CD4-positive, alpha-beta T cell (primary cell): Measurements from ENCODE around the gene SLAMF8. TPM values are rescaled to one million over a fixed set of nuclear protein-coding genes. Genes with fewer than 3 reads are reported as not detected.

Experiments used
- ATAC-seq: fragments of 200-7000 bp; cut with Tn5 transposase; one replicate; pipeline ENCODE4 v1.10.0; 2022; ENCODE audit warnings: mild to moderate bottlenecking; ENCODE audit not compliant: poor library complexity
- CTCF ChIA-PET: fragments of 350-600 bp; sonication (Branson Sonifier 250); formaldehyde crosslinking; loops from one replicate; lab custom pipeline; 2021; ENCODE audit warnings: antibody characterized with exemption, inconsistent platforms; lab: Charles Lee
- POLR2A ChIA-PET: fragments of 350-600 bp; sonication (Branson Sonifier 250); formaldehyde crosslinking; loops from one replicate; lab custom pipeline; 2021; ENCODE audit warnings: antibody characterized with exemption, inconsistent platforms; lab: Charles Lee
- DNase-seq, 14 experiments: peaks; one replicate each; pipeline ENCODE4 v3.0.0-alpha.2; 2013 to 2020; ENCODE audit warnings: mixed read lengths in 2 of 14
- H3K27ac ChIP-seq, 2 donors: one replicate each; pipeline versions ENCODE4 v1.5.1 to v1.7.0; 2013; ENCODE audit warnings: low read length in 2 of 2, low read depth in 1 of 2, mild to moderate bottlenecking in 1 of 2
- H3K27me3 ChIP-seq, 2 experiments: 1 replicate in 1 of 2; 2 replicates in 1 of 2; pipeline versions ENCODE4 v1.6.1 to v1.7.0; 2013; ENCODE audit warnings: low read length in 2 of 2, control low read depth in 1 of 2, mild to moderate bottlenecking in 1 of 2, moderate library complexity in 1 of 2; ENCODE audit not compliant: insufficient read depth in 2 of 2, control insufficient read depth in 1 of 2
- H3K36me3 ChIP-seq: one replicate; pipeline ENCODE4 v1.6.1; 2013; ENCODE audit warnings: low read length, control low read depth; ENCODE audit not compliant: insufficient read depth
- H3K4me1 ChIP-seq: one replicate; pipeline ENCODE4 v1.6.1; 2013; ENCODE audit warnings: low read length, control low read depth; ENCODE audit not compliant: insufficient read depth
- H3K4me3 ChIP-seq: one replicate; pipeline ENCODE4 v1.5.1; 2013; ENCODE audit warnings: mild to moderate bottlenecking, low read length, moderate library complexity
- H3K9me3 ChIP-seq, 2 experiments: 1 replicate in 1 of 2; 2 replicates in 1 of 2; pipeline versions ENCODE4 v1.6.1 to v1.7.0; 2013; ENCODE audit warnings: low read length in 2 of 2, mild to moderate bottlenecking in 2 of 2, control low read depth in 1 of 2, moderate library complexity in 1 of 2; ENCODE audit not compliant: control insufficient read depth in 1 of 2, insufficient read depth in 1 of 2
- H3K27ac Mint-ChIP-seq: one replicate; pipeline ENCODE4 v1.8.0; 2020; ENCODE audit warnings: mixed read lengths
- H3K27me3 Mint-ChIP-seq: one replicate; pipeline ENCODE4 v1.8.0; 2021; ENCODE audit warnings: mixed read lengths
- H3K36me3 Mint-ChIP-seq: one replicate; pipeline ENCODE4 v1.8.0; 2021; ENCODE audit warnings: low read depth, mixed read lengths
- H3K4me1 Mint-ChIP-seq: one replicate; pipeline ENCODE4 v1.8.0; 2021; ENCODE audit warnings: low read depth, mixed read lengths
- H3K4me3 Mint-ChIP-seq: one replicate; pipeline ENCODE4 v1.8.0; 2020; ENCODE audit warnings: mild to moderate bottlenecking, mixed read lengths
- H3K9me3 Mint-ChIP-seq: one replicate; pipeline ENCODE4 v1.8.0; 2020; ENCODE audit warnings: mixed read lengths
- intact Hi-C, 2 experiments: fragments of 100-400 bp; cut with DNase I in 1 of 2; cut with micrococcal nuclease in 1 of 2; formaldehyde crosslinking; loops; one replicate each; pipeline versions ENCODE4 v1.15.1 to v1.9.0; 2023 to 2025; cut with DNase I, micrococcal nuclease
- total RNA-seq, 174 experiments: library from RNA in 2 of 174; stranded (reverse) in 2 of 174; gene quantifications; one replicate each; pipeline ENCODE4 v1.2.3 and lab custom pipeline; 2021 to 2026
- TF ChIP-seq, protein P1 (sequence below): fragments of 200-600 bp; IDR thresholded peaks from one replicate; pipeline ENCODE4 v1.8.0; 2022; ENCODE audit warnings: antibody characterized with exemption, mild to moderate bottlenecking

SLAMF8 gene
- total RNA-seq, 2 experiments from 2014 or later, result 0.34 TPM; not detected in 1

GRCh38 chr1:159780583-159781582, 45.8 kb upstream of the SLAMF8 start, which contains the start of gene DUSP23:
Gene DUSP23 (plus strand): TSS chr1:159780962. CDS start chr1:159781101, 139 bp downstream.
- H3K9me3 Mint-ChIP-seq, result no peaks in the 10 kb centered on the region
- Histone ChIP-seq H3K27me3 (no peaks in the 10 kb centered on the region), H3K4me1 (peaks cover 20% of the 10 kb centered on the region), H3K27ac (peak within 1 kb of the TSS; percentile 35 to 45), H3K9me3 (no peaks in the 10 kb centered on the region), H3K36me3 (no peaks in the 10 kb centered on the region), H3K4me3 (peak within 1 kb of the TSS; percentile 66)
- CTCF ChIA-PET, result interaction anchor here (0.6 to 2.0 kb wide), 15 partner anchors 9 to 251 kb away, joined by 3 to 15 read pairs (median 7); partner anchors contain the start of genes IGSF9, PIGM and TAGLN2
- POLR2A ChIA-PET, result interaction anchor here (1.0 to 3.0 kb wide), 4 partner anchors 18 to 250 kb away, joined by 3 to 13 read pairs (median 6); partner anchors contain the start of genes PIGM and TAGLN2
- H3K27ac Mint-ChIP-seq, result peak within 1 kb of the TSS; percentile 73
- peak within 1 kb of the TSS; percentile 92 for H3K4me3 Mint-ChIP-seq
- TF ChIP-seq, protein P1, sequence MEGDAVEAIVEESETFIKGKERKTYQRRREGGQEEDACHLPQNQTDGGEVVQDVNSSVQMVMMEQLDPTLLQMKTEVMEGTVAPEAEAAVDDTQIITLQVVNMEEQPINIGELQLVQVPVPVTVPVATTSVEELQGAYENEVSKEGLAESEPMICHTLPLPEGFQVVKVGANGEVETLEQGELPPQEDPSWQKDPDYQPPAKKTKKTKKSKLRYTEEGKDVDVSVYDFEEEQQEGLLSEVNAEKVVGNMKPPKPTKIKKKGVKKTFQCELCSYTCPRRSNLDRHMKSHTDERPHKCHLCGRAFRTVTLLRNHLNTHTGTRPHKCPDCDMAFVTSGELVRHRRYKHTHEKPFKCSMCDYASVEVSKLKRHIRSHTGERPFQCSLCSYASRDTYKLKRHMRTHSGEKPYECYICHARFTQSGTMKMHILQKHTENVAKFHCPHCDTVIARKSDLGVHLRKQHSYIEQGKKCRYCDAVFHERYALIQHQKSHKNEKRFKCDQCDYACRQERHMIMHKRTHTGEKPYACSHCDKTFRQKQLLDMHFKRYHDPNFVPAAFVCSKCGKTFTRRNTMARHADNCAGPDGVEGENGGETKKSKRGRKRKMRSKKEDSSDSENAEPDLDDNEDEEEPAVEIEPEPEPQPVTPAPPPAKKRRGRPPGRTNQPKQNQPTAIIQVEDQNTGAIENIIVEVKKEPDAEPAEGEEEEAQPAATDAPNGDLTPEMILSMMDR, result peak; percentile 83
- DNase-seq, result peak; percentile 90 to 98 (median 96)
- no peaks in the 10 kb centered on the region for H3K36me3 Mint-ChIP-seq
- intact Hi-C loops, result loop anchor here (1.0 to 5.0 kb wide), 7 partner anchors 16 to 316 kb away; partner anchors contain the start of genes IGSF8 (in 1 of the 2), PIGM (in 1 of the 2) and TAGLN2 (in 1 of the 2)
- peaks cover 24% of the 10 kb centered on the region for H3K4me1 Mint-ChIP-seq
- no peaks in the 10 kb centered on the region for H3K27me3 Mint-ChIP-seq
- peak; percentile 95 for ATAC-seq

DNA sequence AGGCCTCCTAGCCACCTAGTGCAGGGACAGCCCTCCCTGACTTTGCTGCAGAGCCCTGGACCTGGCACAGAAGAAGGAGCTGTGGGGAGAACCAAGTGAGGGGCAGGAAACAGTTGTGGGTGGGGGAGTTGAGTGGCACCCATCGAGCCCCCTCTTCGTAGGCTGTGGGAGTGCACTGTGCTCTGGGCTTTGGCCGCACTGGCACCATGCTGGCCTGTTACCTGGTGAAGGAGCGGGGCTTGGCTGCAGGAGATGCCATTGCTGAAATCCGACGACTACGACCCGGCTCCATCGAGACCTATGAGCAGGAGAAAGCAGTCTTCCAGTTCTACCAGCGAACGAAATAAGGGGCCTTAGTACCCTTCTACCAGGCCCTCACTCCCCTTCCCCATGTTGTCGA, 44.7 kb upstream of the SLAMF8 start:
- no peak for ATAC-seq
- ChIA-PET POLR2A (interaction anchor here (1.9 to 3.0 kb wide), 2 partner anchors 141 to 249 kb away, joined by 7 to 13 read pairs; partner anchors contain the start of gene PIGM), CTCF (interaction anchor here (2.0 kb wide), 1 partner anchor 8 kb away, joined by 13 read pairs; no protein-coding TSS in a partner anchor)
- H3K27me3 Mint-ChIP-seq, result no peaks in the 10 kb centered on the region
- intact Hi-C loops, result loop anchor here in 1 of 2 experiments (2.0 to 5.0 kb wide), 3 partner anchors 15 to 315 kb away; partner anchors contain the start of genes IGSF8 and TAGLN2
- DNase-seq, result peak in 1 of 14 experiments; percentile 25
- Histone ChIP-seq H3K36me3 (no peaks in the 10 kb centered on the region), H3K27me3 (no peaks in the 10 kb centered on the region), H3K4me1 (peaks cover 20% of the 10 kb centered on the region), H3K9me3 (no peaks in the 10 kb centered on the region), H3K27ac (no peak overlapping the region), H3K4me3 (no peak overlapping the region)
- no peaks in the 10 kb centered on the region for H3K9me3 Mint-ChIP-seq
- H3K4me1 Mint-ChIP-seq, result peaks cover 24% of the 10 kb centered on the region
- peak overlapping the region; percentile 86 for H3K4me3 Mint-ChIP-seq
- TF ChIP-seq, protein P1, result no peak
- H3K36me3 Mint-ChIP-seq, result no peaks in the 10 kb centered on the region
- H3K27ac Mint-ChIP-seq, result no peak overlapping the region

GRCh38 chr1:159783724-159784123, 42.9 kb upstream of the SLAMF8 start:
- POLR2A ChIA-PET, result no interaction called here
- CTCF ChIA-PET, result no interaction called here
- H3K27ac ChIP-seq, result no peak overlapping the region
- TF ChIP-seq, protein P1, result no peak
- no peak for ATAC-seq
- H3K36me3 ChIP-seq, result no peaks in the 10 kb centered on the region
- Mint-ChIP-seq H3K27ac (no peak overlapping the region), H3K27me3 (no peaks in the 10 kb centered on the region), H3K9me3 (no peaks in the 10 kb centered on the region), H3K36me3 (no peaks in the 10 kb centered on the region), H3K4me1 (peaks cover 24% of the 10 kb centered on the region), H3K4me3 (no peak overlapping the region)
- no peaks in the 10 kb centered on the region for H3K27me3 ChIP-seq
- H3K9me3 ChIP-seq, result no peaks in the 10 kb centered on the region
- no peak overlapping the region for H3K4me3 ChIP-seq
- intact Hi-C loops, result loop anchor here in 1 of 2 experiments (5.0 kb wide), 2 partner anchors 144 to 314 kb away; partner anchors contain the start of genes IGSF8 and TAGLN2
- H3K4me1 ChIP-seq, result peaks cover 20% of the 10 kb centered on the region
- no peak for DNase-seq
